Panc1 (cell line): ENCODE measurements around the gene USH2A. TPM values are rescaled to one million over a fixed set of nuclear protein-coding genes. Genes with fewer than 3 reads are reported as not detected.

Source experiments
- ATAC-seq: fragments of 200-7000 bp; cut with Tn5 transposase; 2 replicates; pipeline ENCODE4 v1.9.1; 2020; ENCODE audit warnings: mild to moderate bottlenecking, moderate library complexity
- BruUV-seq: library from RNA; stranded (reverse); fragments of 400-500 nt; replicated peaks from 2 replicates; lab custom pipeline; 2021; lab: Mats Ljungman, UMichigan
- CTCF ChIA-PET: fragments of 300-600 bp; sonication (Branson Sonifier 250); formaldehyde crosslinking; loops from one replicate; lab custom pipeline; 2022; ENCODE audit warnings: antibody characterized with exemption; lab: Charles Lee
- POLR2A ChIA-PET: fragments of 300-600 bp; sonication (Branson Sonifier 250); formaldehyde crosslinking; loops from one replicate; lab custom pipeline; 2022; ENCODE audit warnings: antibody characterized with exemption; lab: Charles Lee
- DNase-seq: peaks from one replicate; pipeline ENCODE4 v3.0.0-alpha.2; 2010; ENCODE audit warnings: low read depth, low spot score
- H3K27ac ChIP-seq: 2 replicates; pipeline ENCODE4 v1.5.1; 2011; ENCODE audit warnings: mild to moderate bottlenecking, low read length, inconsistent platforms
- H3K27me3 ChIP-seq: fragments of 200-500 bp; sonication (Bioruptor generic); 2 replicates; pipeline ENCODE4 v1.6.0; 2014; ENCODE audit warnings: low read length, inconsistent platforms; ENCODE audit not compliant: control insufficient read depth, insufficient read depth
- H3K36me3 ChIP-seq: fragments of 200-500 bp; sonication (Bioruptor generic); 2 replicates; pipeline ENCODE4 v1.5.1; 2014; ENCODE audit warnings: inconsistent platforms, mild to moderate bottlenecking, low read length, moderate library complexity; ENCODE audit not compliant: control insufficient read depth, insufficient read depth
- H3K4me1 ChIP-seq: 2 replicates; pipeline ENCODE4 v1.5.1; 2011; ENCODE audit warnings: inconsistent platforms, mild to moderate bottlenecking, low read length, moderate library complexity; ENCODE audit not compliant: control insufficient read depth, insufficient read depth
- H3K4me3 ChIP-seq, 2 experiments: 2 replicates each; pipeline ENCODE4 v1.5.1; 2011 to 2012; ENCODE audit warnings: low read depth in 2 of 2, low read length in 2 of 2, mild to moderate bottlenecking in 2 of 2, inconsistent platforms in 1 of 2, moderate library complexity in 1 of 2
- H3K9me3 ChIP-seq: fragments of 200-500 bp; sonication (Bioruptor generic); 2 replicates; pipeline ENCODE4 v1.5.1; 2014; ENCODE audit warnings: low read depth, mild to moderate bottlenecking, inconsistent platforms, low read length, moderate library complexity; ENCODE audit not compliant: control insufficient read depth, insufficient read depth
- CTCF ChIP-seq: fragments of 450-650 bp; IDR thresholded peaks from 2 replicates; pipeline ENCODE4 v1.5.1; 2017; ENCODE audit warnings: mild to moderate bottlenecking
- POLR2AphosphoS5 ChIP-seq: IDR thresholded peaks from 2 replicates; pipeline ENCODE4 v1.6.1; 2012; ENCODE audit warnings: mild to moderate bottlenecking, low read depth, low read length, moderate library complexity
- SIN3A ChIP-seq: IDR thresholded peaks from 2 replicates; pipeline ENCODE4 v1.6.1; 2012; ENCODE audit warnings: low read depth, mild to moderate bottlenecking, low read length, moderate library complexity, borderline replicate concordance; ENCODE audit not compliant: insufficient read depth
- TCF7L2 ChIP-seq: IDR thresholded peaks from 2 replicates; pipeline ENCODE4 v1.6.1; 2011; ENCODE audit warnings: mild to moderate bottlenecking, low read depth, low read length, inconsistent platforms
- in situ Hi-C: cut with HindIII; loops from 2 replicates; pipeline ENCODE4 v1.10.0; 2016; ENCODE audit warnings: low sequenced_read_pairs, low pct_unique_long_range_greater_than_20kb
- intact Hi-C: fragments of 100-400 bp; cut with micrococcal nuclease; formaldehyde crosslinking; loops from one replicate; pipeline ENCODE4 v1.10.0; 2022; ENCODE audit not compliant: unreplicated experiment
- total RNA-seq: library from RNA; stranded (reverse); gene quantifications from one replicate; pipeline ENCODE4 v1.2.1, GENCODE V29; 2021; ENCODE audit not compliant: unreplicated experiment
- TF ChIP-seq, protein P1 (sequence below), 2 experiments: IDR thresholded peaks; 2 replicates each; pipeline ENCODE4 v1.6.1; 2011 to 2012; ENCODE audit warnings: low read depth in 2 of 2, control low read depth in 1 of 2, low read length in 1 of 2, mild to moderate bottlenecking in 1 of 2, moderate library complexity in 1 of 2; ENCODE audit not compliant: insufficient read depth in 1 of 2

USH2A gene
- total RNA-seq, 1 experiment from 2014 or later, result not detected

- in situ Hi-C loops, result no loop called here
- CTCF ChIA-PET, result no interaction called here
- no peak for TF ChIP-seq CTCF
- no peak for TF ChIP-seq TCF7L2
- TF ChIP-seq, protein P1, sequence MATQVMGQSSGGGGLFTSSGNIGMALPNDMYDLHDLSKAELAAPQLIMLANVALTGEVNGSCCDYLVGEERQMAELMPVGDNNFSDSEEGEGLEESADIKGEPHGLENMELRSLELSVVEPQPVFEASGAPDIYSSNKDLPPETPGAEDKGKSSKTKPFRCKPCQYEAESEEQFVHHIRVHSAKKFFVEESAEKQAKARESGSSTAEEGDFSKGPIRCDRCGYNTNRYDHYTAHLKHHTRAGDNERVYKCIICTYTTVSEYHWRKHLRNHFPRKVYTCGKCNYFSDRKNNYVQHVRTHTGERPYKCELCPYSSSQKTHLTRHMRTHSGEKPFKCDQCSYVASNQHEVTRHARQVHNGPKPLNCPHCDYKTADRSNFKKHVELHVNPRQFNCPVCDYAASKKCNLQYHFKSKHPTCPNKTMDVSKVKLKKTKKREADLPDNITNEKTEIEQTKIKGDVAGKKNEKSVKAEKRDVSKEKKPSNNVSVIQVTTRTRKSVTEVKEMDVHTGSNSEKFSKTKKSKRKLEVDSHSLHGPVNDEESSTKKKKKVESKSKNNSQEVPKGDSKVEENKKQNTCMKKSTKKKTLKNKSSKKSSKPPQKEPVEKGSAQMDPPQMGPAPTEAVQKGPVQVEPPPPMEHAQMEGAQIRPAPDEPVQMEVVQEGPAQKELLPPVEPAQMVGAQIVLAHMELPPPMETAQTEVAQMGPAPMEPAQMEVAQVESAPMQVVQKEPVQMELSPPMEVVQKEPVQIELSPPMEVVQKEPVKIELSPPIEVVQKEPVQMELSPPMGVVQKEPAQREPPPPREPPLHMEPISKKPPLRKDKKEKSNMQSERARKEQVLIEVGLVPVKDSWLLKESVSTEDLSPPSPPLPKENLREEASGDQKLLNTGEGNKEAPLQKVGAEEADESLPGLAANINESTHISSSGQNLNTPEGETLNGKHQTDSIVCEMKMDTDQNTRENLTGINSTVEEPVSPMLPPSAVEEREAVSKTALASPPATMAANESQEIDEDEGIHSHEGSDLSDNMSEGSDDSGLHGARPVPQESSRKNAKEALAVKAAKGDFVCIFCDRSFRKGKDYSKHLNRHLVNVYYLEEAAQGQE (IDR thresholded peaks at IDR 0.05; ENCODE audit: insufficient read depth in 1 of 2, low read depth in 2 of 2, low read length in 1 of 2), result no peak
- TF ChIP-seq SIN3A, result no peak
- no peak for TF ChIP-seq POLR2AphosphoS5
- POLR2A ChIA-PET, result no interaction called here
- BruUV-seq, result no TSS peak
- Histone ChIP-seq H3K4me1 (no peaks in the 10 kb centered on the region), H3K36me3 (no peaks in the 10 kb centered on the region), H3K27ac (no peak overlapping the region), H3K9me3 (no peaks in the 10 kb centered on the region), H3K27me3 (no peaks in the 10 kb centered on the region), H3K4me3 (no peak overlapping the region)
- intact Hi-C loops, result no loop called here
- ATAC-seq (no peak), DNase-seq (no peak)
These were observed 247.5 kb downstream of the USH2A start for GRCh38 chr1:216175714-216176113.

DNA sequence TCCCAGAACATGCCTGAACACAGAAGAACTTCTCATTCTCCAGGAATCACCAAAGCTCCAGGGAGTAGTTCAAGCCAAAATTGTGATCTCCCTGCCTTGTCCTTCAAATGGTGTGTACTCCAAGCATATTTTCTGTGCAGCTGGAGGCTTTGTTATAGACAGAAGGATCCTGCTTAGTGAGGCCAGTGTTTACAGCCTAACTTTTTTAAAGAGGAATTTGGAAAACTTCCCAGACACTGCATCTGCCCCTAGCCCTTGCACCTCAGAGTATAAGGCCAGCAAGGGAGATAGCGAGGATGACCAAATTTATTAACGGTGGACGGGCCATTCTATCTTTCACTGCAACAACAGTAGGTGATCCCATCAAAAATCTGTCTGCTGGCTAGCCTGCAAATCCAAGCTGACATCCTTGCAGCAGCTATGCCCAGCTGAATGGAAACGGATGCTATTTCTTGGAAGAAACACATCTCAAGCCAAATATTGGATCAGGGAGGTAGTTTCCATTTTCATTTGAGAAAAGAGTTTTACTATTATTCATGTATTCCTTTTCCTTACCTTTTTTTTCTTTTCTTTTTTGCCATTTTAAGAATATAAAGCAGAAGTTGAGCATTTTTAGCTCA is 249.8 kb downstream of the USH2A start:
- no peak for TF ChIP-seq SIN3A
- no peak for TF ChIP-seq POLR2AphosphoS5
- no peak for TF ChIP-seq TCF7L2
- TF ChIP-seq CTCF, result no peak
- TF ChIP-seq, protein P1 (IDR thresholded peaks at IDR 0.05; ENCODE audit: insufficient read depth in 1 of 2, low read depth in 2 of 2, low read length in 1 of 2), result no peak
- Histone ChIP-seq H3K9me3 (no peaks in the 10 kb centered on the region), H3K27me3 (no peaks in the 10 kb centered on the region), H3K27ac (no peak overlapping the region), H3K4me1 (no peaks in the 10 kb centered on the region), H3K36me3 (no peaks in the 10 kb centered on the region), H3K4me3 (no peak overlapping the region)
- intact Hi-C loops (no loop called here), in situ Hi-C loops (no loop called here)
- ChIA-PET POLR2A (no interaction called here), CTCF (interaction anchor here (0.9 kb wide), 1 partner anchor 10 kb away, joined by 3 read pairs; no protein-coding TSS in a partner anchor)
- ATAC-seq (no peak), DNase-seq (no peak)
- no TSS peak for BruUV-seq
